ENCODE results near the gene RAET1L. TPM values are rescaled to one million over a fixed set of nuclear protein-coding genes. Genes with fewer than 3 reads are reported as not detected.

RAET1L gene
- total RNA-seq, 1 donor from 2014 or later: not detected

DNA sequence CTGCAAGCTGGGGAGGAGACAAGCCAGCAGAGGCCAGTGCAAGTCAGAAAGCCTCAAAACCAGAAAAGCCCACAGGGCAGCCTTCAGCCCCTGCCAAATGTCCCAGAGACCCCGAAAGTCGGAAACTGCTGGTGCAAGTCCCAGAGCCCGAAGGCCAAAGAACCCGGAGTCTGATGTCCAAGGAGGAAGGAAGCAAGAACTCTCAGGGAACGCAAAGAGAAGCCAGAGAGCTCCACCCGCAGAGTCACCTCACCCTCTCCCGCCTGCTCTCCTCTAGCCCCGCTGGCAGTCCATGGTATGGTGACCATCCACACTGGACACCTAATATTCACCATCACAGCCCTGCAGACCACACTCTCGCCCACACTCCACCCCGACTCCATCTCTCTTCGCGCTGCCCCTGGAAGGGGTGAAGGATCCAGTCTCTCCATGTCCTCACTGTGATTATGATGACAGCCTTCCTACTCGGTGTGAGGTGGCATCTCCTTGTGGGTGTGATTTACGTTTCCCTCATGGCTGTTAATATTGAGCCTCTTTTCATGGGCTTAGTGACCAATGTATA is 33.0 kb upstream of the RAET1L start:
- H3K4me3 Mint-ChIP-seq: no peak overlapping the region
- H3K27ac Mint-ChIP-seq (ENCODE audit: unreplicated experiment): no peak overlapping the region
- H3K4me1 Mint-ChIP-seq: no peaks in the 10 kb centered on the region
- peaks cover 29% of the 10 kb centered on the region for H3K36me3 Mint-ChIP-seq (ENCODE audit: low read depth)
- H3K9me3 Mint-ChIP-seq: peaks cover 18% of the 10 kb centered on the region
- TF ChIP-seq, protein P1, sequence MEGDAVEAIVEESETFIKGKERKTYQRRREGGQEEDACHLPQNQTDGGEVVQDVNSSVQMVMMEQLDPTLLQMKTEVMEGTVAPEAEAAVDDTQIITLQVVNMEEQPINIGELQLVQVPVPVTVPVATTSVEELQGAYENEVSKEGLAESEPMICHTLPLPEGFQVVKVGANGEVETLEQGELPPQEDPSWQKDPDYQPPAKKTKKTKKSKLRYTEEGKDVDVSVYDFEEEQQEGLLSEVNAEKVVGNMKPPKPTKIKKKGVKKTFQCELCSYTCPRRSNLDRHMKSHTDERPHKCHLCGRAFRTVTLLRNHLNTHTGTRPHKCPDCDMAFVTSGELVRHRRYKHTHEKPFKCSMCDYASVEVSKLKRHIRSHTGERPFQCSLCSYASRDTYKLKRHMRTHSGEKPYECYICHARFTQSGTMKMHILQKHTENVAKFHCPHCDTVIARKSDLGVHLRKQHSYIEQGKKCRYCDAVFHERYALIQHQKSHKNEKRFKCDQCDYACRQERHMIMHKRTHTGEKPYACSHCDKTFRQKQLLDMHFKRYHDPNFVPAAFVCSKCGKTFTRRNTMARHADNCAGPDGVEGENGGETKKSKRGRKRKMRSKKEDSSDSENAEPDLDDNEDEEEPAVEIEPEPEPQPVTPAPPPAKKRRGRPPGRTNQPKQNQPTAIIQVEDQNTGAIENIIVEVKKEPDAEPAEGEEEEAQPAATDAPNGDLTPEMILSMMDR (conservative IDR thresholded peaks at IDR 0.05): no peak
- H3K27me3 Mint-ChIP-seq (ENCODE audit: low read depth): peaks cover 27% of the 10 kb centered on the region
- no peak for DNase-seq (ENCODE audit: low read depth, low spot score)

DNA sequence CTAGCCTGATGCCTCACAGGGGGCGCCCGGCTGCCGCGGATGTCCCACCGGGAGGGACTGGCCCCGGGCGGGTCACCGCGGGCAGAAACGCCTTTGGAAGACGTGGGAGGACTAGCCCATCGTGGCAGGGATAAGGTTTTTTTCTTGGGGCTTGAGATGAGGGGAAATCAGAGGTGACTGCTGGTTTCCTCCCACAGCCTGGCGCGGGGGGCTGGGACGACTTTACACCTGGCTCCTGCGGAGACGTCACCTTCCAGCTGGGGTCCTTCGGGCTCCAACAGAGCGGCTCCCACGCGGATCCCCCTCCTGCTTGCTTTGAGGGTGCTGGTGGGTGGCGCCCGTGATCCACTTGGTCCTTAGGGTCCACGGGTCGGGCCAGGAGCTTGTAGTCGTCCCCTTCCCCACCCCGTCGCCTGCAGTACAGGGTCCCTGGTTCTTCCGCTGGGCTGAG is 32.2 kb upstream of the RAET1L start:
- no peak for DNase-seq (ENCODE audit: low read depth, low spot score)
- Mint-ChIP-seq H3K27me3 (ENCODE audit: low read depth) (peaks cover 33% of the 10 kb centered on the region), H3K4me1 (no peaks in the 10 kb centered on the region), H3K36me3 (ENCODE audit: low read depth) (peaks cover 35% of the 10 kb centered on the region), H3K9me3 (peaks cover 18% of the 10 kb centered on the region), H3K4me3 (no peak overlapping the region), H3K27ac (ENCODE audit: unreplicated experiment) (no peak overlapping the region)
- TF ChIP-seq, protein P1 (conservative IDR thresholded peaks at IDR 0.05): no peak

DNA sequence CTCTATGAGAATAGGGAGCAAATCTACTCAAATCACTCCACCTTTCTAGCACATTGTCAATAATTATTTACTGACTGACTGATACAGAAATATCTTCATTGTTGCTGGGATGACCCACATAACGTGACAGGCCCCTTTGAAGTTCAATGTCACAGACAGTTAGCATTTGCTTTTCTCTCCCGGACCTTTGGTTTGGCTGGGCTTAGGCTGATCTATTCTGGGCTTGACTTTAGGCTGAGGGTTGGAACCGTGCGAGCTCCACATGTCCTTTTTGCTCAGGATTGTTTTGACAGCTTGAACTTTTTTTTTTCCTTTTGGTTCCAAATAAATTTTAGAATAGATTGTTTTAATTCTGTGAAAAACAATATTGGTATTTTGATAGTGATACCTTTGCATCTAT is 31.6 kb upstream of the RAET1L start:
- peaks cover 21% of the 10 kb centered on the region for H3K9me3 Mint-ChIP-seq
- peaks cover 38% of the 10 kb centered on the region for H3K27me3 Mint-ChIP-seq (ENCODE audit: low read depth)
- no peak for DNase-seq (ENCODE audit: low read depth, low spot score)
- H3K36me3 Mint-ChIP-seq (ENCODE audit: low read depth): peaks cover 30% of the 10 kb centered on the region
- TF ChIP-seq, protein P1 (conservative IDR thresholded peaks at IDR 0.05): no peak
- H3K4me3 Mint-ChIP-seq: no peak overlapping the region
- no peak overlapping the region for H3K27ac Mint-ChIP-seq (ENCODE audit: unreplicated experiment)
- H3K4me1 Mint-ChIP-seq: no peaks in the 10 kb centered on the region

DNA sequence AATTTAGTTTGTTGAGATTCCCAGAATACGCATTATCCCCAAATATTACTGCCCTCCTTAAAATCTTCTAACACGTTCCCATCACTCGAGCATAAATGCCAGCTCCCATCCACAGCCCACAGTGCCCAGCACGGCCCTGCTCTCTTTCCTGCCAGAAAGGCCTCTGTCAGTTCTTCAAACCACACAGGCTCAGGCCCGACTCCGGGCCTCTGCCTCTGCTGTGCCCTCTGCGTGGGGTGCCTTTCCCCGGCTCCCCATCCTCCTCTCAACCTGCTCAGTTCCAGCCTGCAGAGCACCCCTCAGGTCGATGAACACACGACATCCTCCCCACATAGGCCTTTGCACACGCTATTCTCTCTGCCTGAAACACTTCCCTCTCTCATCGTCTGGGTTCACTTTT is 30.8 kb upstream of the RAET1L start:
- H3K27ac Mint-ChIP-seq (ENCODE audit: unreplicated experiment): no peak overlapping the region
- peaks cover 21% of the 10 kb centered on the region for H3K9me3 Mint-ChIP-seq
- no peak overlapping the region for H3K4me3 Mint-ChIP-seq
- peaks cover 38% of the 10 kb centered on the region for H3K27me3 Mint-ChIP-seq (ENCODE audit: low read depth)
- TF ChIP-seq, protein P1 (conservative IDR thresholded peaks at IDR 0.05): no peak
- DNase-seq (ENCODE audit: low read depth, low spot score): no peak
- H3K36me3 Mint-ChIP-seq (ENCODE audit: low read depth): peaks cover 25% of the 10 kb centered on the region
- H3K4me1 Mint-ChIP-seq: peaks cover 2% of the 10 kb centered on the region

DNA sequence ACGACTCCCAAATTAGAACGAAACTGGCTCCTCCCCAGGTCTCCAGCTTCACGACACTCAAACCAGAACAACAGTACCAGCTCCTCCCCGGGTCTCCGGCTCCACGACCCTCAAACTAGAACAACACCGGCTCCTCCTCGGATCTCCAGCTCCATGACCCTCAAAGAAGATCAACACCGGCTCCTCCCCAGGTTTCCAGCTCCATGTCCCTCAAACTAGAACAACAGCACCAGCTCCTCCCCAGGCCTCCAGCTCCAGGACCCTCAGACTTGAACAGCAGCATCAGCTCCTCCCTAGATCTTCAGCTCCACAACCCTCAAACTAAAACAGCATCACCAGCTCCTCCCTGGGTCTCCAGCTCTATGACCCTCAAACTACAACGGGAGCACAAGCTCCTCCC is 29.8 kb upstream of the RAET1L start:
- H3K27ac Mint-ChIP-seq (ENCODE audit: unreplicated experiment): no peak overlapping the region
- H3K4me3 Mint-ChIP-seq: no peak overlapping the region
- peaks cover 8% of the 10 kb centered on the region for H3K4me1 Mint-ChIP-seq
- DNase-seq (ENCODE audit: low read depth, low spot score): no peak
- TF ChIP-seq, protein P1 (conservative IDR thresholded peaks at IDR 0.05): no peak
- peaks cover 23% of the 10 kb centered on the region for H3K36me3 Mint-ChIP-seq (ENCODE audit: low read depth)
- peaks cover 21% of the 10 kb centered on the region for H3K9me3 Mint-ChIP-seq
- peaks cover 38% of the 10 kb centered on the region for H3K27me3 Mint-ChIP-seq (ENCODE audit: low read depth)
